NK-92 (cell line): ENCODE results near the gene LIN9.
"Not testable (repeated sequence)": the region's sequence is repeated elsewhere in the genome, so short reads cannot be mapped to it uniquely, and the experiment has no call there.

Source experiments
- DNase-seq: peaks from one replicate; lab custom pipeline; 2025; ENCODE audit not compliant: unreplicated experiment; lab: John Stamatoyannopoulos, UW

LIN9 gene, protein sequence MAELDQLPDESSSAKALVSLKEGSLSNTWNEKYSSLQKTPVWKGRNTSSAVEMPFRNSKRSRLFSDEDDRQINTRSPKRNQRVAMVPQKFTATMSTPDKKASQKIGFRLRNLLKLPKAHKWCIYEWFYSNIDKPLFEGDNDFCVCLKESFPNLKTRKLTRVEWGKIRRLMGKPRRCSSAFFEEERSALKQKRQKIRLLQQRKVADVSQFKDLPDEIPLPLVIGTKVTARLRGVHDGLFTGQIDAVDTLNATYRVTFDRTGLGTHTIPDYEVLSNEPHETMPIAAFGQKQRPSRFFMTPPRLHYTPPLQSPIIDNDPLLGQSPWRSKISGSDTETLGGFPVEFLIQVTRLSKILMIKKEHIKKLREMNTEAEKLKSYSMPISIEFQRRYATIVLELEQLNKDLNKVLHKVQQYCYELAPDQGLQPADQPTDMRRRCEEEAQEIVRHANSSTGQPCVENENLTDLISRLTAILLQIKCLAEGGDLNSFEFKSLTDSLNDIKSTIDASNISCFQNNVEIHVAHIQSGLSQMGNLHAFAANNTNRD

DNA sequence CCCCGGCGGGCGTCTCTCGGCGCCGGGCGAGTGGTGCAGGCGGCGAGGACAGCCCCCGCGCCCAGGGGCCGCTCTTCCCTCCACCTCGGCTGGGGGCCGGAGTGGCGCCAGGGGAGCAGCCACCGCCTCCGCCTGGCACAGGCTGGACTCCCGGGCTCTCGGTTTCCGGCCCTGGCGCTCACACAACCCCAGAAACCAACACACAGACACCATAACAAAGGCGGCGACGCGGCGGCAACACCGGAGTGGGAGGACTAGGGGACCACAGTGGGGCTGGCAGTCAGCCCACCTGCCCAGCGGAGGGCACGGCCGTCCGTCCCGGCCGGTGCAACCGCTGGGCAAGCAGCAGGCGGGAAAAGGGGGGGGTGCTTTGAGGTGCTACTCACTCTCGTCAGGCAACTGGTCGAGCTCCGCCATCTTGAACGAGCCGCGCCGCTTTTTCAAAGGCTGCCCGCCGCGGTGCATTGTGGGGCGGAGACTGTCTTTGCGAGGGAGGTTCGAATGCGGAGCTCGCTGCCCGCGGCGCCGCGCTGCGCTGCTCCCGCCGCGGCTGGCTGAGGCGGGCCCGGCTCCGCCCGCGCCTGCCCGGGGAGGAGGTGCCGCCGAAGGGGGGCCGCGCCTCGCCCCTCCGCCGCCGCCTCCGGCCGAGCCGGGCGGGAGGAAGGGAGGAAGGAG, at the start of gene LIN9:
Gene LIN9, minus strand, starts transcription at position 442 of the 675 bp plus-strand sequence. Its CDS starts 25 bp downstream, at position 417.
- DNase-seq: no peak

DNA sequence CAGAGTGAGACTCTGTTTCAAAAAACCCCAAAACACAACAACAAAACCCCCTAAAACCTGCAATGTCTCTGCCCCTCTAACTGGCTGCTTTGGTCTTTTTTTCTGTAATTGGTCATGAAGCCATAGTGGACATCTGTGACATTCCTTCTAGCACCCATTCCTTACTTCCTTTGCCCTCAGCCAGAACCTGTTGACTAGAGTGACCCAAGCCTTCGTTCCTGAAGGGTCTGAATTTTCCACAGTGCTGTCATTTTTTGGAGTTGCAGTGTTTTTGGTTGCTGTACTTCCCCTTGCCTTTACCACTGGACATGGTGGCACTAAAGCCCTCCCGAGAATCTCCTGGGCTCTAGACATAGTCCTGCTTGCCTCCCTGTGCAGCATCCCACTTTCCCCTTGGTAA, 48.5 kb upstream of the LIN9 start:
- no peak for DNase-seq

GRCh38 chr1:226355669-226356551, 46.9 kb upstream of the LIN9 start:
- DNase-seq: no peak

GRCh38 chr1:226355016-226355415, 46.1 kb upstream of the LIN9 start:
- no peak for DNase-seq

DNA sequence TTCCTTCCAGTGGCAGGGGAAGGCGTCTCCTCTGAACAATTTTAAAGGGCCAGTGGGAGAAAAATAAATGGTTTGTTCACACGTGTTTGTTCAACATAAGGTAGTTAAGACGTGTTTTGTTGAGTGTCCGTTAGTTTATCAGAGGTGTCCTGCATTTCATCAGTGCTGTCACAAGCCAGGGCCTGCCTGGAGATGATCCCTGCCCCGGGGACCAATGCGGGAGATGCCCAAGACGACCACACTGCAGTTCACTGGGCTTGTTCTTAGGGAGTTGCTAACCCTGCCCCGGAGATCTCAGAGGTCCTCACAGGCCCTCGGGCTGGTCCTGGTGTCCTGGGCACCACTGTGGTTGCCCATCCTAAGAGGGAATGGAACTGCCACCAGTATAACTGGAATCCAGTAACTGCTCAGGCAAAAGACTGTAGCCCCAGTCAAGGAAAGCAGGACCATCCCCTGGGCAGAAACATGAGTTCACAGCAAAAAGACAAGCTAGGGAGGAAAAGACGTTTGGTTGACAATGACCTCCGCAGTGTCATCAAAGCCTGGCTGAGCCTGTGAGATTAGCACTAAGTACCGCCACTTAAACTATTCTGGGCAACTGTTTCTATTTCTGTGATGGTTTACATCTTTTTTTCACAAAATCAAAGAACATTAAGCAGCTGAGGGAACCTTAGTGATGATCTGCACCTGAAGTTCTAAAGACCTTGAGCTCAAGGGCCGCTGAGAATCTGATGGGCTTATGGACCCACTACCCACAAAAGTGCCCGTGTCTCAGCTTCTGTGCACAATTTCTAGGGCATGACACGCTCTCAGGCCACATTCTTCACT, 44.9 kb upstream of the LIN9 start:
- no peak for DNase-seq

DNA sequence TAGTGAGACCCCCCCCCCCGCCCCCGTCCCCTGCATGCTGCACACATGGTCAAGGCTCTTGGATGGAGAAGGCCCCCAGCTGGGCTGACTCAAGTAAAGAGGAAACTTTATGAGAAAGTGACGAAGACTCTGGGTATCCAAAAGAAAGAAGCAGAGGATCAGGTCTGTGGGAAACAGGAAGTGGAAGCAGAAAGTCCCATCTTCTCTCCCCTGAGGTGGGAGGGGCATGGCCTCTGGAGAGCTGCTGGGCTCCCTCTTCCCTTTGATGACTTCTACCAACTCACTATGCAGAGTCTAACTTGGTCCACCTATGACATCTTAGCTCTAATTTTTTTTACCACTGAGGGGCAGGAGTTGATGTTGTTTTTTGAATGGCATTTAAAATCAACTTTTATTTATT, 42.7 kb upstream of the LIN9 start:
- no peak for DNase-seq

DNA sequence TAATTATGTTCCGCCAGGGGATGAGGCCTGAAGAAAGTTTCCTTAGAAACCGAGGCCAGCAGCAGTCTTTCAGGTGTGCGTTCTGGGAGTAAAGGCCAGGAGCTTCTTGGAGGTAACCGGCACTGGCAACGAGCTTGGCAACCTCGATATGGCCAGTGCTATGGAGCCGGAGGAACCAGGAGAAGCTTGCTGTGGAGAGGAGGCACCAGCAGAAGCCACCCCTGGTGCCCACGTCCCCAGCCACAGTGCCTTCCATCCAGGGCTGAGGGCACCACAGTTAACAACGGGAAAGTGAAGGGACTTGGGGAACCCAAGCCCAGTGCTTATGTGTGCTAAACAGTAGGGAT, 41.5 kb upstream of the LIN9 start:
- DNase-seq: no peak

DNA sequence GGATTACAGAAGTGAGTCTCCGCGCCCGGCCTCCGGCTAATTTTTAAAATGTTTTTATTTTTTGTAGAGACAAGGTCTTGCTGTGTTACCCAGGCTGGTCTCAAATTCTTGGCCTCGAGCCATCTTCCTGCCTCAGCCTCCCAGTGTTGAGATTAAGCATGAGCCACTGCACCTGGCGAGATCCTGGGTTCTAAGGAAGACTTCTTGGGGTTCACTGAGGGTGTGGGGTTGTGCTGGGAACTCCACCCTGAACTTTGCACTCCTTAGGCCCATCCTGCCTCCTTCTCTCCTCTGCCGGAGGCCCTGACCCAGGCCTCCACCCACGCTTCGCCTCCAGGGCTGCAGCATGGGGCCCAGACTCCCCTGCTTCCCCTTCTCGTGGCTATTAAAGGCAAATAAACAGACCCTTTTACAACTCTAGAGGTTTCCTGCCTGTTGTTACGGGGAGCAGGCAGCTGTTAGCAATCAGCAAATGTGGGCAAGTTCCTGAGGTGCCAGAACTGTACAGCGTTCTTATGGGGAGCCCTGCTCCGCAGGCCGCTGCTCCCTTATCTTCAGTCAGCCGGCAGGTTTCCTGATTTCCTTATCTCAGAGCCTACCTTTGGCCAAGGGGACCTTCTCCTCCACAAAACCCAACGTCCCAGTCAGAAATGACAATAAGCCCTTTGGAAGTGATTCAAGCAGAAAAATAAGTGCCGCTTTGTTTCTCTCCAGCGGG, 41.0 kb upstream of the LIN9 start:
- no peak for DNase-seq

- no peak for DNase-seq
These were observed 40.1 kb upstream of the LIN9 start for GRCh38 chr1:226349081-226349480.

DNA sequence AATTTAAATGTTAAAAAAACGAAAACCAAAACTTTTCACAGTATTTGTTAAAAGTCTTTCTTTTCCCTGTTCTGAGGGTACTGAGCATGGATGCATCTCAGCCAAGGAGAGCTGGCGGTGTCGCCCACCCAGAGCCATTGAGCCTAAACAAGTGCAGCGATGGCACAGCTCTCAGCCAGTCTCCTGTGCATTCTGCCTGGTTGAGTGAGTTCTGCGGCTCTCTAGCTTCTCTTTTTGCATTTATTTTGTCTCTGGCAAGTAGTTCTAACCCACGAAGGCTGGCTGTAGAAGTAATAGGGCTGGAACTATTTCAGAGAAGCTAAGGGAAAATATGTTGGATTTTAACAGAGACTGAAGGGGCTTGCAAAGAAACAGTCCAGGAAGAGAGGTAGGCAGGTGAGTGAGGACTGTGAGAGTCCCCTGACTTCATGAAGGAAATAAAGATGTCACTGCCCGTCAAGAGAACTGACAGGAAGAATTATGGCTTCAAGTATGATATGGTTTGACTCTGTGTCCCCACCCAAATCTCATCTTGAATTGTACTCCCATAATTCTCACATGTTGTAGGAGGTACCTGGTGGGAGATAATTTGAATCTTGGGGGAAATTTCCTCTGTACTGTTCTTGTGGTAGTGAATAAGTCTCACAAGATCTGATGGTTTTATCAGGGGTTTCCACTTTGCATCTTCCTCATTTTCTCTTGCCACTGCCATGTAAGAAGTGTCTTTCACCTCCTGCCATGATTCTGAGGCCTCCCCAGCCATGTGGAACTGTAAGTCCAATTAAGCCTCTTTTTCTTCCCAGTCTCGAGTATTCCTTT, 35.7 kb upstream of the LIN9 start:
- DNase-seq: no peak

DNA sequence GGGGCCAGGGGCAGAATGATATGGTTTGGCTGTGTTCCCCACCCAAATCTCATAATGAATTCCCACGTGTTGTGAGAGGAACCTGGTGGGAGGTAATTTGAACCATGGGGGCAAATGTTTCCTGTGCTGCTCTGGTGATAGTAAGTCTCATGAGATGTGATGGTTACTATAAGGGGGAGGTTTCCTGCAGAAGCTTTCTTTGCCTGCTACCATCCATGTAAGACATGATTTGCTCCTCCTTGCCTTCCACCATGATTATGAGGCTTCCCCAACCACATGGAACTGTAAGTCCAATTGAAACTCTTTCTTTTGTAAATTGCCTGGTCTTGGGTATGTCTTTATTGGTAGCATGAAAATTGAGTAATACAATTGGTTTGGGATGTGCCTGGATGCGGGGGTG, 33.7 kb upstream of the LIN9 start:
- no peak for DNase-seq

GRCh38 chr1:226340111-226340510, 31.1 kb upstream of the LIN9 start:
- not testable (repeated sequence) for DNase-seq

GRCh38 chr1:226337276-226337875, 28.4 kb upstream of the LIN9 start:
- DNase-seq: no peak

DNA sequence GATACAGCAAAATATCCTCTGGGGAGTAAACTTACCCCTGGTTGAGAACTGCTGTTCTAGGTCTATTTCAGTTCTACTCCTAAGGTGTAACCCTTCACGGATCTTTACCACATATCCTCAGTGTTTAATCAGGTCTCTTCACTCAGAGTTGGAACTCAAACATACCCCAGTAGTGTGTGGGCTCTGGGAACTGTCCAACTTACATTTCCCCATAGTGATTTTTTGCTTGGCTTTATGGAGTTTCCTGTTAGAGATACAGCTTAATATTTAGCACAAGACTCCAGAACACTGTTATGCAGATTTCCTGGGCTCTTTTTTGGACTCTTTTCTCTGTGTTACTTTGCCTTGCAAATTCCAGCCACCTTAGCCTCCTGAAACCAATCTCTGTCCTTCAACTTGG, 26.7 kb upstream of the LIN9 start:
- no peak for DNase-seq

GRCh38 chr1:226332947-226333346, 24.0 kb upstream of the LIN9 start:
- no peak for DNase-seq

GRCh38 chr1:226329237-226329636, 20.3 kb upstream of the LIN9 start:
- no peak for DNase-seq

- DNase-seq: no peak
These were observed 18.8 kb upstream of the LIN9 start for GRCh38 chr1:226327761-226328162.

- DNase-seq: no peak
These were observed 16.2 kb upstream of the LIN9 start for GRCh38 chr1:226325178-226325577.

- DNase-seq: no peak
These were observed 15.5 kb upstream of the LIN9 start for GRCh38 chr1:226324479-226324878.
